Activated effector memory CD4-positive, alpha-beta T cell treated with anti-CD3 and anti-CD28 coated beads, Interleukin-2, amount 50 U/mL, for 16 hours (primary cell): Measurements from ENCODE around the gene CLEC2L.

Experiments
- DNase-seq: peaks from one replicate; pipeline ENCODE4 v3.0.0-alpha.2; 2020

The CLEC2L gene

GRCh38 chr7:139559364-139560105 lies 36.0 kb downstream of the CLEC2L start:
- DNase-seq, result no peak

DNA sequence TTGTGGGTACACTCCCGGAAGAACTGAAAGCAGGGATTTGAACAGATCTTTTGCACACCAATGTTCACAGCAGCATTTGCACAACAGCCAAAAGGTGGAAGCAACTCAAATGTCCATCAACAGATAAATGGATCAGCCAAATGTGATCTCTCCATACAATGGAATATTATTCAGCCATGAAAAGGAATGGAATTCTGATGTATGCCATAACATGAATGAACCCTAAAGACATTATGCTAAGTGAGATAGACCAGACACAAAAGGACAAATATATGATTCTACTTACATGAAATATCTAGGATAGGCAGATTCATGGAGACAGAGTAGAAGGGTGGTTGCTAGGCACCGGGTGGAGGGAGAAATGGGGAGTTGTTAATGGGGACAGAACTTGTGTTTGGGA lies 36.7 kb downstream of the CLEC2L start:
- no peak for DNase-seq

GRCh38 chr7:139560678-139561077 lies 37.2 kb downstream of the CLEC2L start:
- peak; percentile 53 for DNase-seq

- DNase-seq, result no peak
Observed at GRCh38 chr7:139562491-139562890, 39.0 kb downstream of the CLEC2L start.

GRCh38 chr7:139562961-139563565 lies 39.6 kb downstream of the CLEC2L start:
- no peak for DNase-seq

DNA sequence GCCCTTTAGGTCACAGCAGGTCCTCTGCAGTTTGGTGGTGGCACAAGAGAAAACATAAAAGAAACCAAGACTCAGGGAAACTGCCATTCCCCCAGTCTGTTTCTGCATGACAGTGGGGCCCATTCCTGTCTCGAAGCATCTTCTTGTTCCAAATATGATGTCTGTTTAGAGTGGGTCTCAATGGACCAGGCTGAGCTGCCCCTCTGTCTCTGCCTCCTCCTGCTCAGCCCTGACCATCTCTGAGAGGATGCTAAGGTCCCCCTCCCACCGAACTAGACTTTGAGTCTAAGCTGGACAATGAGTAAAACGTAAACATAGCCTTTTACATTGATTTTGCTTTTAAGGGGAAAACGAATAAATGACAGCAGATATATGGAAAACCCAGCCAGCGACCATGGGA lies 40.4 kb downstream of the CLEC2L start:
- DNase-seq, result peak; percentile 27

DNA sequence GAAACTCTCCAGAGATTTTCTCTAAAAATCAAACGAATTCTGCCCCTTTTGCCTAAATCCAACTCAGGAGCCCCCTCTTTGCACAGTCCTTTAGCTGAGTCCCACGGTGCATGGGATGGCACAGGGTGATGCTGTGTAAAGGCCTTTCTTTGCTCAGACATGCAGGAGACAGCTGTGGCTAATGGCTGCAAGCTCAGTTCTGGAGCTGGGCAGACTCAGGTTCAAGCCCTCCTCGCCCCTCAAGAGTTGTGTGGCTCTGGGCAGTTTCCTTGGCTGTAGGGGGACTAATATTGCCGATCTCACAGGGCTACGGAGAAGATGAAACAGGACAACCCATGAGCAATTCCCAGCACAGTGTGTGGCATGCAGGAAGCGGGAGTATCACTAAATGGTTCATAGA lies 42.6 kb downstream of the CLEC2L start:
- DNase-seq, result no peak

GRCh38 chr7:139566736-139567646 lies 43.5 kb downstream of the CLEC2L start:
- DNase-seq, result peak; percentile 31

DNA sequence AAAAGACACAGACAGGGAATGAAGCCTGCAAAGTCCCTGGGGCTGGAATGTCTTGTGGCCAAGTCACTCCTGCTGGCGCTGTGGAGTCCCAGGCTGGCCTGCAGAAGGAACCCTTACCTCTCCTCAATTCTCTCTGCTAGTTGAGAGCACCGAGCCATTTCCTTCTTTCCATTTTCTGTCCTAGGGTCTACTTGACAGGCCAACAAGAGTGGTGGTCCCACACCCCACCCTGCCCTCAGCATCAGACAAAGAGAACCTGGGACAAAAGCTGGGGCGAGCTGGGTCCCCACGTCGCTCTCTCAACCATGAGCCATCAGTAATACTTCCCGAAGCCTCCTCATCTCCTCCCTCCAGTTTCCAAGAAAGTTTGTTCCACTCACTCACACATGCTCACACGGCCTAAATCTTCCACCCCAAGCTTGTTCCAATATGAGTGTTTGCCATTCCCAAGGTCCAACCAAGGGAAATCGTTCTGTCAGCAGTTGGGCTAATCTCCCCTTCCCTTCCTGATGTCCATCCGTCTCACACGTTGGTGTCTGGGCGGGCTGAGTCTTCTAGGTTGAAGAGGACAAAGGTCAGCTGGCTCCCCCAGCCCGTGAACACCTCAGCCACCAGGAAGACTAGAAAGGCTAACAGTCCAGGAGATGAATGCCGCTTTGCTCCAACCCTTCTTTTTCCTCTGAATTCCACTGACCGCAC lies 44.3 kb downstream of the CLEC2L start:
- DNase-seq, result no peak

DNA sequence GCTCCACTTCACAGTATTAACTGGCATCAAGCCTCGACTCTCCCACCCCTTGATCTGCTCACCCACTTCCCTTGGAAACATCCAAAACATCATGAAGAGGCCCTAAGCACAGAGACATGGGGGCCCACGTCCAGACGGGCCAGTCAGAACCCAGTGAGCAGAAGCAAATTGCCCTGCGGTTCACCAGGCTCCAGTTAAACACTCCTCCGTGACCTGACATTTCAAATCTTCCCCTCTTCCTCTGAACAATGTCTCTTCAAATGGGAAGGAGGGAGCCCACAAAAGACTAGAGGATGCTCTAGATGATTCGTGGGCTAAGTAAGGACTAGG lies 44.8 kb downstream of the CLEC2L start:
- DNase-seq, result no peak

GRCh38 chr7:139568813-139569490 lies 45.5 kb downstream of the CLEC2L start:
- no peak for DNase-seq

- DNase-seq, result no peak
Observed at GRCh38 chr7:139570119-139570518, 46.6 kb downstream of the CLEC2L start.

DNA sequence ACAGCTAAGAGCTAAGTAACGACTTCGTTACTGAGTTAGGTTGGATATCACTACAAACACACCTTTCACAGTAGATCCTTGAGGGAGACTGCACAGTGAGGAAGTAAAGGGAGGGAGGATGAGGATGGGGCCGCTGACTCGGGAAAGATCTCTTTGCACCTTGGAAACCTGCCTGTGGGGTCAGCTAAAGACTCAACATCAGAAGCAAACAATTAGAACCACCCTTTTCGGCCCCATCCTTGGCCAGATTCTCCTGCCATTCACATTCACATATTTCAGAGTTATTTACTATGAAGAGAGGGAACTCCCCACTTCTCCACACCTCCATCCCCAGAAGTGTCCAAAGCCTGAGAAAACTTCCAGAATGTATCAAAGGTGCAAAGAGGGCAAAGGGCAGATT lies 47.1 kb downstream of the CLEC2L start:
- DNase-seq, result no peak

- DNase-seq, result no peak
Observed at GRCh38 chr7:139571190-139571589, 47.7 kb downstream of the CLEC2L start.

DNA sequence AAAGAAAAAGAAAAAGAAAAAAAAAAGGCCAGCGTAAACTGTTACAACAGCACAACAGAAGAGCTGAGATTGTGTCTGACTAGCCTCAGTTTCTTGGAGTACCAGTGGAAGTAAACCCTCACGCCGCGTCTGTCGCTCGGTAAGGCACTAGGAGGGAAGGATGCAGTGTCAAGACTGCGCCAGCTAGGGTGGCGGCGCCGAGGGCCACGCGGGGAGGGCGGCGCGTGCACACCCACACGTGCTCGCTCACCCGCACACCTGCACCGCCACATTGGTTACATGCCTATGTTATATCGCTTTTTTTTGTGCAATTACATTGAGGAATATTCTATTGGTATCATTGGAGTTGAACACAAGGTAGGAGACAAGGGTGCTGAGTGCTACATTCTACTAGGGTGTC lies 48.2 kb downstream of the CLEC2L start:
- DNase-seq, result no peak

DNA sequence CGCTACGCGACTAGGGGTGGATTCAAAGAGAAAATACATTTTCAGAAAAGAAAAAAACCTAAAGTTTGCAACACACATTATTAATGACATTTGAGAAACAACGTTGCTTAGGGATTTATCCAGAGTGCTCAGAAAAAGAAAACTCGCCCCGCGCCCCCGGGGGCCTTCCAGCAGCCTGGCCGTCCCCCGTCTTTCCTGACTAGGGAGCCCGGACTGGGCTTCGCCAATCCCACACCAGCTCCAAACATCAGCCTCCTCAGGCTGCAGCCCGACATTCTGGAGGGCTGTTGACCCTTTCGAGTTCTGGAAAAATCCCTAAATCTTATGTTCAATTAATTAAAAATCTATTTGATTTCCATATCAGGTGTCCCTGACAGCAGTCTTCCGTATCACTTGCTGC lies 48.6 kb downstream of the CLEC2L start:
- DNase-seq, result no peak

DNA sequence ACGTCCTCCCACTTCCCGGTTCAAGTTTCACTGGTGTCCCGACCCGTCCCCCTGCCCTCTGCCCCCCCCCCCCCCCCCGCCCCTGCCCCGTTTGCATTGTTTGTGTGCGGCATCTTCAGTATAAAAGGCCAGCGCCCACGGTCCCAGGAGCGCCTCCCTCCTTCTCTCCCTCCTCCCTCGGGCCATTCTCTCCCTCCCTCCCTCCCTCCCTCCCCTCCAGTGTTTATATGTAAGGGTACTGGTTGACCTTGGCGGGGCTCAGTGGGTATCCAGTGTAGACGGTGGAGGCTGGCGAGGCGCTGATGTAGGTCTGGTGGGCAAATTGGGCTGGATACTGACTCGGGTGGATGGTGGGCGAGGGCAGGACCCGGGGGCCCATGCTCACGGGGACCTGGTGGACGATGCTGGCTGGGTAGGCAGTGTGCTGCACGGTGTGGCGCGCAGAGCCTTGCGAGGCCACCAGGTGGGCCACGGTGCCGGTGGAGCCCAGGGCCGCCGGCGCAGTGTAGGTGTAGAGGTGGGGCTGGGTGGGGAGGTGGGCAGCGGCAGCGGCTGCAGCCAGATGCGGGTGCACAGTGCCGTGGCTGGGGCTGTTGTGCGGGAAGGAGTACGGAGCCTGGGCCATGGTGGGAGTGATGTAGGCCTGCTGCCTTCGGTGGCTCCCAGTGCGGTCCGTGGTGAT lies 49.4 kb downstream of the CLEC2L start:
- no peak for DNase-seq

- DNase-seq, result no peak
Observed at GRCh38 chr7:139573871-139574270, 50.4 kb downstream of the CLEC2L start.

GRCh38 chr7:139574618-139575337 lies 51.3 kb downstream of the CLEC2L start:
- DNase-seq, result no peak

DNA sequence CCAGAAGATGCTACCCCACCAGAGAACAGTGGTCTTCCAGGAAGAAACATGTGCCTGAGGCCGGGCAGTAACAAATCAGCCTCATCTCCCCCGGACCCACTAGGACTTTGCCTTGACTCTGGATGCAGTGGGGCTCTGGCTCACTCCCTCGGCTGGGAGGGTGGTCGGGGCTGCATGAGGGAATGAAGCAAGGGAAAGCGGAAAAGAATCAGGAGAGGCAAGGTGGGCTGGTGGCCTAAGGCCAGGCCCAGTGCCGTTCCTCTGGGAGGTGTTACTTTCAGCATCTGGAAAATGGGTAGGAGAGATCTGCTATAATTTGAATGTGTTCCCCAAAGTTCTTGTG lies 51.8 kb downstream of the CLEC2L start:
- no peak for DNase-seq

DNA sequence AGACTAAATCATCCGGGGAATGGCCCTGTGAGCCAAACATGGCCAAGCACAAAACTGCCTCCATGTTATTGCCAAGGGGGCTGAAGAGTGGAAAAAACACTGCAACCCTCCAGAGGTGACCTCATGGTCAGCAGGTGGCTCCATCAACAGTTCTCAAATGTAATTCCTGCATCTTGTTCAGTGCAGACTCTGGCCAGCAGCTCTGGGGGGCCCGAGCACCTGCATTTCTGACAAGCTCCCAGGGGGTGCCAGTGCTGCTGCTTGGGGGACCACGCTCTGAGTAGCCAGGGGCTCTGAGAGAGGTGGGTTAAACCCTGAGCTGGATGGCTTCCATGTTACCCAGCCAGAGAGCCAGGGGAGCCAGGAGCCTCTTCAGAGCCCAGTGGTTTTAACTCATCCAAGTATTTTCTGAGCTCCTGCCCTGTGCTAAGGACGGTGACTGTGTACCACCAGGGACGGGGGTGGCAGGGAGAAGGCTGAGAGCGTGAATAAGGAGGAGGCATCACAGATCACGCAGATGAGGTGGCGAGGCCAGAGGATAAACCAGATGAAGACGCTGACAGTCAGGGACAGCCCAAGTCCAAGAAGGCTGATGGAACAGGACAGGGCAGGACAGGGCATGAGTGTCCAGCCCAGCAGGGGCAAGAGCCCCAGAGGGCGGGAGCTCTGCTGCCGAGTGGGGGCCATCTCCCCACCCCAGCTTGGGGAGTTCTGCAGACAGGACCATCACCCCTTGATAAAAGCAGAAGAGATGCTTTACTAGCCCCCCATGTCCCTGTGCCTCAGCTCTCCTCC lies 52.9 kb downstream of the CLEC2L start:
- DNase-seq, result no peak
